Neuronal stem cell (in vitro differentiated cells): ENCODE results near the gene AGPAT1.
A peak's percentile ranks its signal among the peaks of the same experiment; 100 is the strongest.
"Not testable (repeated sequence)": the region's sequence is repeated elsewhere in the genome, so short reads cannot be mapped to it uniquely, and the experiment has no call there.

Experiments used
- DNase-seq: peaks from one replicate; pipeline ENCODE4 v3.0.0-alpha.2; 2013; ENCODE audit warnings: low spot score
- H2AFZ ChIP-seq: one replicate; pipeline ENCODE4 v1.6.1; 2013; ENCODE audit warnings: mild to moderate bottlenecking, low read length, inconsistent platforms
- H2AK5ac ChIP-seq: 2 replicates; pipeline ENCODE4 v1.6.1; 2013; ENCODE audit warnings: low read depth, mild to moderate bottlenecking, inconsistent platforms, low read length, moderate library complexity, mixed read lengths
- H2BK120ac ChIP-seq: 2 replicates; pipeline ENCODE4 v1.6.1; 2013; ENCODE audit warnings: low read depth, mild to moderate bottlenecking, inconsistent platforms, low read length, moderate library complexity, mixed read lengths
- H2BK12ac ChIP-seq: one replicate; pipeline ENCODE4 v1.6.1; 2013; ENCODE audit warnings: low read length, inconsistent platforms
- H2BK15ac ChIP-seq: 2 replicates; pipeline ENCODE4 v1.6.1; 2013; ENCODE audit warnings: mild to moderate bottlenecking, low read length, inconsistent platforms, mixed read lengths
- H2BK5ac ChIP-seq: one replicate; pipeline ENCODE4 v1.6.1; 2013; ENCODE audit warnings: inconsistent platforms, mild to moderate bottlenecking, low read length, moderate library complexity
- H3K14ac ChIP-seq: one replicate; pipeline ENCODE4 v1.6.1; 2013; ENCODE audit warnings: low read length, inconsistent platforms
- H3K18ac ChIP-seq: 2 replicates; pipeline ENCODE4 v1.6.1; 2013; ENCODE audit warnings: low read length, inconsistent platforms
- H3K23ac ChIP-seq: 2 replicates; pipeline ENCODE4 v1.6.1; 2013; ENCODE audit warnings: low read depth, mild to moderate bottlenecking, mixed read lengths, low read length, inconsistent platforms; ENCODE audit not compliant: poor library complexity
- H3K27ac ChIP-seq: replicated peaks from 3 replicates; pipeline ENCODE4 v1.5.1; 2013; ENCODE audit warnings: low read length, inconsistent platforms
- H3K27me3 ChIP-seq, 3 experiments: 2 replicates each; pipeline ENCODE4 v1.6.1; 2013; ENCODE audit warnings: low read length in 3 of 3, mild to moderate bottlenecking in 2 of 3, inconsistent platforms in 1 of 3, low read depth in 1 of 3, mixed read lengths in 1 of 3, moderate library complexity in 1 of 3; ENCODE audit not compliant: control insufficient read depth in 3 of 3, insufficient read depth in 3 of 3
- H3K36me3 ChIP-seq, 2 donors: replicated peaks in 1 of 2; 2 replicates each; pipeline ENCODE4 v1.6.1; 2013; ENCODE audit warnings: low read length in 2 of 2; ENCODE audit not compliant: control insufficient read depth in 2 of 2, insufficient read depth in 2 of 2
- H3K4ac ChIP-seq: 2 replicates; pipeline ENCODE4 v1.6.1; 2013; ENCODE audit warnings: inconsistent platforms, mild to moderate bottlenecking, low read length, moderate library complexity
- H3K4me1 ChIP-seq, 2 donors: 1 replicate in 1 of 2; 2 replicates in 1 of 2; pipeline ENCODE4 v1.6.1; 2013; ENCODE audit warnings: low read length in 2 of 2, low read depth in 1 of 2; ENCODE audit not compliant: control insufficient read depth in 2 of 2, insufficient read depth in 1 of 2
- H3K4me2 ChIP-seq: one replicate; pipeline ENCODE4 v1.6.1; 2013; ENCODE audit warnings: mild to moderate bottlenecking, low read length, inconsistent platforms; ENCODE audit not compliant: insufficient read depth, poor library complexity, severe bottlenecking
- H3K4me3 ChIP-seq, 2 donors: 2 replicates each; pipeline ENCODE4 v1.5.1; 2013; ENCODE audit warnings: low read length in 2 of 2, mild to moderate bottlenecking in 2 of 2, inconsistent platforms in 1 of 2, moderate library complexity in 1 of 2
- H3K79me1 ChIP-seq: one replicate; pipeline ENCODE4 v1.6.1; 2013; ENCODE audit warnings: low read depth, mild to moderate bottlenecking, inconsistent platforms, low read length, moderate library complexity
- H3K9ac ChIP-seq: one replicate; pipeline ENCODE4 v1.6.1; 2013; ENCODE audit warnings: mild to moderate bottlenecking, low read depth, low read length, inconsistent platforms; ENCODE audit not compliant: poor library complexity
- H3K9me3 ChIP-seq, 2 donors: replicated peaks in 1 of 2; 2 replicates each; pipeline versions ENCODE3 to v1.6.1; 2013; ENCODE audit warnings: low read length in 2 of 2, mild to moderate bottlenecking in 2 of 2, inconsistent platforms in 1 of 2, low read depth in 1 of 2, mixed read lengths in 1 of 2, moderate library complexity in 1 of 2; ENCODE audit not compliant: control insufficient read depth in 2 of 2, insufficient read depth in 1 of 2
- H4K8ac ChIP-seq: one replicate; pipeline ENCODE4 v1.6.1; 2013; ENCODE audit warnings: low read depth, mild to moderate bottlenecking, inconsistent platforms, low read length, moderate library complexity
- H4K91ac ChIP-seq: one replicate; pipeline ENCODE4 v1.6.1; 2013; ENCODE audit warnings: low read length, low read depth, mild to moderate bottlenecking, inconsistent platforms; ENCODE audit not compliant: poor library complexity
- WGBS, 2 donors: extraction: QIAGEN DNeasy Blood & Tissue Kit; methylation state at CpG; one replicate each; pipeline ENCODE4 v1.1.7; 2013; ENCODE audit warnings: missing lambda C conversion rate in 2 of 2, mixed read lengths in 1 of 2; ENCODE audit not compliant: insufficient read length in 2 of 2, insufficient replicate concordance in 1 of 2; ENCODE audit errors: extremely low coverage in 2 of 2; 5-methylcytosine and 5-hydroxymethylcytosine counted together

The AGPAT1 gene

GRCh38 chr6:32187009-32187709 lies 11.3 kb upstream of the AGPAT1 start:
- no peak overlapping the region for H2BK120ac ChIP-seq
- peak overlapping the region; percentile 26 for H3K27ac ChIP-seq
- H4K8ac ChIP-seq, result no peak overlapping the region
- peaks cover 28 to 51% of the 10 kb centered on the region in 2 donors for H3K36me3 ChIP-seq
- H2BK15ac ChIP-seq, result no peak overlapping the region
- H2AK5ac ChIP-seq, result no peak overlapping the region
- H3K4me2 ChIP-seq, result no peak overlapping the region
- peak overlapping the region in 1 of 2 donors; percentile 15 for H3K4me3 ChIP-seq
- H3K9ac ChIP-seq, result no peak overlapping the region
- no peak overlapping the region for H3K14ac ChIP-seq
- no peaks in the 10 kb centered on the region for H3K9me3 ChIP-seq
- no CpG with 5 or more reads among the region's 12 CpGs for WGBS, 2 donors
- H3K27me3 ChIP-seq, result no peaks in the 10 kb centered on the region
- no peak overlapping the region for H4K91ac ChIP-seq
- no peak overlapping the region for H2BK12ac ChIP-seq
- peaks cover 18 to 23% of the 10 kb centered on the region in 2 donors for H3K4me1 ChIP-seq
- DNase-seq, result no peak
- H2BK5ac ChIP-seq, result no peak overlapping the region
- H3K4ac ChIP-seq, result no peak overlapping the region
- no peak overlapping the region for H3K23ac ChIP-seq
- H3K18ac ChIP-seq, result no peak overlapping the region
- H2AFZ ChIP-seq, result no peak overlapping the region
- peaks cover 7% of the 10 kb centered on the region for H3K79me1 ChIP-seq

- H3K14ac ChIP-seq, DNase-seq, H2BK5ac ChIP-seq, H3K4ac ChIP-seq, H4K91ac ChIP-seq, H2BK15ac ChIP-seq, H3K27me3 ChIP-seq, H3K4me2 ChIP-seq, H2BK12ac ChIP-seq, H3K18ac ChIP-seq, H2BK120ac ChIP-seq, H2AFZ ChIP-seq, H3K4me3 ChIP-seq, H3K9ac ChIP-seq, H2AK5ac ChIP-seq, H3K9me3 ChIP-seq, H3K79me1 ChIP-seq, H3K23ac ChIP-seq, H4K8ac ChIP-seq: not testable (repeated sequence)
- peaks cover 15 to 16% of the 10 kb centered on the region in 2 donors for H3K4me1 ChIP-seq
- no CpG with 5 or more reads among the region's 10 CpGs for WGBS, 2 donors
- H3K27ac ChIP-seq, result peak overlapping the region; percentile 24
- H3K36me3 ChIP-seq, result peaks cover 32 to 59% of the 10 kb centered on the region in 2 donors
Observed at GRCh38 chr6:32186151-32186840, 10.4 kb upstream of the AGPAT1 start.

GRCh38 chr6:32185681-32186131 lies 9.8 kb upstream of the AGPAT1 start:
- not testable (repeated sequence) for H4K91ac ChIP-seq, H2BK120ac ChIP-seq, H3K27ac ChIP-seq, H3K27me3 ChIP-seq, H3K4ac ChIP-seq, H2BK15ac ChIP-seq, H3K79me1 ChIP-seq, H3K9me3 ChIP-seq, H3K18ac ChIP-seq, H3K4me2 ChIP-seq, DNase-seq, H2AFZ ChIP-seq, H3K14ac ChIP-seq, H2BK12ac ChIP-seq, H4K8ac ChIP-seq, H2AK5ac ChIP-seq, H3K4me3 ChIP-seq, H2BK5ac ChIP-seq, H3K9ac ChIP-seq, H3K23ac ChIP-seq
- WGBS, 2 donors, result no CpG with 5 or more reads among the region's 11 CpGs
- Histone ChIP-seq H3K36me3 (peaks cover 36 to 65% of the 10 kb centered on the region in 2 donors), H3K4me1 (peaks cover 9 to 10% of the 10 kb centered on the region in 2 donors)

- no peak within 1 kb of the TSS for H2BK12ac ChIP-seq
- DNase-seq, result no peak
- no peak within 1 kb of the TSS for H4K8ac ChIP-seq
- H2BK5ac ChIP-seq, result no peak within 1 kb of the TSS
- H2BK15ac ChIP-seq, result no peak within 1 kb of the TSS
- no peak within 1 kb of the TSS for H3K4me2 ChIP-seq
- H3K9ac ChIP-seq, result no peak within 1 kb of the TSS
- WGBS, 2 donors, result no CpG with 5 or more reads among the region's 6 CpGs
- no peak within 1 kb of the TSS for H2BK120ac ChIP-seq
- H3K36me3 ChIP-seq, result peaks cover 39 to 74% of the 10 kb centered on the region in 2 donors
- H4K91ac ChIP-seq, result no peak within 1 kb of the TSS
- peaks cover 3 to 11% of the 10 kb centered on the region in 2 donors for H3K4me1 ChIP-seq
- H3K4ac ChIP-seq, result no peak within 1 kb of the TSS
- H3K23ac ChIP-seq, result no peak within 1 kb of the TSS
- no peaks in the 10 kb centered on the region for H3K9me3 ChIP-seq
- no peak within 1 kb of the TSS for H3K4me3 ChIP-seq
- H2AFZ ChIP-seq, result no peak within 1 kb of the TSS
- H3K18ac ChIP-seq, result peak within 1 kb of the TSS; percentile 24
- H3K27ac ChIP-seq, result no peak within 1 kb of the TSS
- H3K79me1 ChIP-seq, result peaks cover 7% of the 10 kb centered on the region
- no peak within 1 kb of the TSS for H3K14ac ChIP-seq
- no peak within 1 kb of the TSS for H2AK5ac ChIP-seq
- H3K27me3 ChIP-seq, result no peaks in the 10 kb centered on the region
Observed at GRCh38 chr6:32184084-32184640, 8.3 kb upstream of the AGPAT1 start, which contains the start of gene AGER. TSS of gene AGER (minus strand) at chr6:32184253. CDS start at chr6:32184222, 31 bp downstream.
